LoVo (cell line): ENCODE results near the gene FXYD4.
"Not testable (repeated sequence)": the region's sequence is repeated elsewhere in the genome, so short reads cannot be mapped to it uniquely, and the experiment has no call there.

ENCODE experiments used
- DNase-seq: peaks from one replicate; pipeline ENCODE4 v3.0.0-alpha.2; 2016; ENCODE audit warnings: low spot score

Gene FXYD4

GRCh38 chr10:43371418-43371817, at the start of gene FXYD4:
Gene FXYD4, plus strand, starts transcription at chr10:43371636. Its CDS starts 2,111 bp downstream, at chr10:43373747.
- no peak for DNase-seq

GRCh38 chr10:43322331-43322730, 49.1 kb upstream of the FXYD4 start:
- no peak for DNase-seq

GRCh38 chr10:43322769-43323168, 48.7 kb upstream of the FXYD4 start:
- DNase-seq: peak; percentile 35

- no peak for DNase-seq
These were observed 48.2 kb upstream of the FXYD4 start for GRCh38 chr10:43323245-43323644.

- no peak for DNase-seq
These were observed 46.6 kb upstream of the FXYD4 start for GRCh38 chr10:43324876-43325275.

GRCh38 chr10:43327171-43327570, 44.3 kb upstream of the FXYD4 start:
- DNase-seq: no peak

- no peak for DNase-seq
These were observed 43.5 kb upstream of the FXYD4 start for GRCh38 chr10:43327986-43328385.

- DNase-seq: not testable (repeated sequence)
These were observed 42.6 kb upstream of the FXYD4 start for GRCh38 chr10:43328810-43329209.

- not testable (repeated sequence) for DNase-seq
These were observed 42.1 kb upstream of the FXYD4 start for GRCh38 chr10:43329246-43329885.

GRCh38 chr10:43330049-43330823, 41.2 kb upstream of the FXYD4 start:
- not testable (repeated sequence) for DNase-seq

- DNase-seq: not testable (repeated sequence)
These were observed 40.7 kb upstream of the FXYD4 start for GRCh38 chr10:43330824-43331127.

- DNase-seq: no peak
These were observed 37.8 kb upstream of the FXYD4 start for GRCh38 chr10:43333653-43334052.

- DNase-seq: no peak
These were observed 35.4 kb upstream of the FXYD4 start for GRCh38 chr10:43336061-43336460.

GRCh38 chr10:43336641-43337318, 34.7 kb upstream of the FXYD4 start:
- no peak for DNase-seq

GRCh38 chr10:43337536-43337935, 33.9 kb upstream of the FXYD4 start:
- DNase-seq: not testable (repeated sequence)

GRCh38 chr10:43338117-43338516, 33.3 kb upstream of the FXYD4 start:
- DNase-seq: no peak

- DNase-seq: no peak
These were observed 32.3 kb upstream of the FXYD4 start for GRCh38 chr10:43339136-43339535.

GRCh38 chr10:43340101-43340500, 31.3 kb upstream of the FXYD4 start:
- no peak for DNase-seq

- DNase-seq: peak; percentile 67
These were observed 30.8 kb upstream of the FXYD4 start for GRCh38 chr10:43340619-43341018.

GRCh38 chr10:43341450-43341849, 30.0 kb upstream of the FXYD4 start:
- no peak for DNase-seq

- DNase-seq: no peak
These were observed 28.9 kb upstream of the FXYD4 start for GRCh38 chr10:43342279-43343125.

GRCh38 chr10:43343126-43343525, 28.3 kb upstream of the FXYD4 start:
- no peak for DNase-seq
